Activated T-cell treated with anti-CD3 and anti-CD28 coated beads for 48 hours (primary cell): ENCODE results near the gene ZDHHC7.

Experiments used
- DNase-seq: peaks from one replicate; pipeline ENCODE4 v3.0.0-alpha.2; 2020; ENCODE audit warnings: low read depth

The ZDHHC7 gene

GRCh38 chr16:85018529-85019236 is 7.3 kb upstream of the ZDHHC7 start:
- DNase-seq, result no peak

- no peak for DNase-seq
Measured at GRCh38 chr16:85017633-85018032, 6.3 kb upstream of the ZDHHC7 start.

GRCh38 chr16:85017151-85017550 is 5.8 kb upstream of the ZDHHC7 start:
- DNase-seq, result no peak

- no peak for DNase-seq
Measured at GRCh38 chr16:85015481-85016187, 4.3 kb upstream of the ZDHHC7 start.

- no peak for DNase-seq
Measured at GRCh38 chr16:85014311-85014710, 3.0 kb upstream of the ZDHHC7 start.

- DNase-seq, result no peak
Measured at GRCh38 chr16:85011846-85012284, 530 bp upstream of the ZDHHC7 start.

GRCh38 chr16:85010446-85010930 is 847 bp downstream of the ZDHHC7 start:
- no peak for DNase-seq

GRCh38 chr16:85008271-85008670 is 3.1 kb downstream of the ZDHHC7 start:
- no peak for DNase-seq

- DNase-seq, result no peak
Measured at GRCh38 chr16:85007496-85008214, 3.7 kb downstream of the ZDHHC7 start.

- DNase-seq, result no peak
Measured at GRCh38 chr16:85006639-85007038, 4.7 kb downstream of the ZDHHC7 start.

- DNase-seq, result no peak
Measured at GRCh38 chr16:85005285-85006069, 5.9 kb downstream of the ZDHHC7 start.

- no peak for DNase-seq
Measured at GRCh38 chr16:85004587-85005205, 6.6 kb downstream of the ZDHHC7 start.

- no peak for DNase-seq
Measured at GRCh38 chr16:85003725-85004586, 7.4 kb downstream of the ZDHHC7 start.

GRCh38 chr16:85003076-85003475 is 8.3 kb downstream of the ZDHHC7 start:
- no peak for DNase-seq

- DNase-seq, result no peak
Measured at GRCh38 chr16:85002608-85003007, 8.7 kb downstream of the ZDHHC7 start.

- DNase-seq, result no peak
Measured at GRCh38 chr16:85002099-85002541, 9.2 kb downstream of the ZDHHC7 start.

- DNase-seq, result no peak
Measured at GRCh38 chr16:84999857-85000480, 11.4 kb downstream of the ZDHHC7 start.

- no peak for DNase-seq
Measured at GRCh38 chr16:84999200-84999599, 12.1 kb downstream of the ZDHHC7 start.

- no peak for DNase-seq
Measured at GRCh38 chr16:84996365-84996764, 15.0 kb downstream of the ZDHHC7 start.

- DNase-seq, result no peak
Measured at GRCh38 chr16:84995663-84996062, 15.7 kb downstream of the ZDHHC7 start.
